ENCODE measurements around the gene FAM149B1.
A peak's percentile ranks its signal among the peaks of the same experiment; 100 is the strongest.
"Not testable (repeated sequence)": the region's sequence is repeated elsewhere in the genome, so short reads cannot be mapped to it uniquely, and the experiment has no call there.

FAM149B1 gene

GRCh38 chr10:73234695-73235094 is 66.8 kb downstream of the FAM149B1 start:
- FAIRE-seq: no peak

GRCh38 chr10:73238990-73239566 is 71.2 kb downstream of the FAM149B1 start:
- FAIRE-seq: no peak

- FAIRE-seq: no peak
Measured at GRCh38 chr10:73239908-73240307, 72.0 kb downstream of the FAM149B1 start.

- no peak for FAIRE-seq
Measured at GRCh38 chr10:73244866-73245477, 77.1 kb downstream of the FAM149B1 start.

GRCh38 chr10:73246322-73246645 is 78.4 kb downstream of the FAM149B1 start:
- FAIRE-seq: no peak

GRCh38 chr10:73246646-73247508 is 79.0 kb downstream of the FAM149B1 start, which contains the start of gene DNAJC9:
TSS of gene DNAJC9 (minus strand) at chr10:73247255. CDS start at chr10:73247189, 66 bp downstream.
- FAIRE-seq: peak; percentile 92

- no peak for FAIRE-seq
Measured at GRCh38 chr10:73247509-73248258, 79.8 kb downstream of the FAM149B1 start.

- FAIRE-seq: no peak
Measured at GRCh38 chr10:73248259-73248724, 80.4 kb downstream of the FAM149B1 start.

- no peak for FAIRE-seq
Measured at GRCh38 chr10:73251683-73252444, 83.9 kb downstream of the FAM149B1 start.

- peak; percentile 97 for FAIRE-seq
Measured at GRCh38 chr10:73252445-73253224, 84.7 kb downstream of the FAM149B1 start, which contains the start of gene MRPS16. TSS of gene MRPS16 (minus strand) at chr10:73252644. CDS start at chr10:73252482, 162 bp downstream.

- no peak for FAIRE-seq
Measured at GRCh38 chr10:73253225-73253555, 85.3 kb downstream of the FAM149B1 start.

- FAIRE-seq: not testable (repeated sequence)
Measured at GRCh38 chr10:73258612-73259011, 90.7 kb downstream of the FAM149B1 start.

GRCh38 chr10:73261362-73261995 is 93.6 kb downstream of the FAM149B1 start:
- no peak for FAIRE-seq

GRCh38 chr10:73262105-73262730 is 94.3 kb downstream of the FAM149B1 start:
- no peak for FAIRE-seq

GRCh38 chr10:73262880-73263555 is 95.1 kb downstream of the FAM149B1 start:
- FAIRE-seq: no peak

- FAIRE-seq: peak; percentile 94
Measured at GRCh38 chr10:73263693-73264347, 95.9 kb downstream of the FAM149B1 start.

GRCh38 chr10:73264423-73264822 is 96.5 kb downstream of the FAM149B1 start:
- FAIRE-seq: peak; percentile 15

GRCh38 chr10:73281097-73281496 is 113.2 kb downstream of the FAM149B1 start:
- no peak for FAIRE-seq

- FAIRE-seq: no peak
Measured at GRCh38 chr10:73287441-73287840, 119.5 kb downstream of the FAM149B1 start.

Measured in G401.6 (cell line).